GM18508 (cell line): ENCODE measurements around the gene LGALS9.
"Not testable (repeated sequence)": the region's sequence is repeated elsewhere in the genome, so short reads cannot be mapped to it uniquely, and the experiment has no call there.

Source experiments
- ATAC-seq: cut with Tn5 transposase; IDR thresholded peaks from one replicate; pipeline ENCODE4 v1.9.1; 2021; ENCODE audit warnings: moderate number of reproducible peaks; ENCODE audit not compliant: insufficient read depth, unreplicated experiment

Gene LGALS9

GRCh38 chr17:27670791-27671590 lies 40.0 kb downstream of the LGALS9 start:
- no peak for ATAC-seq

- no peak for ATAC-seq
Observed at GRCh38 chr17:27671591-27671910, 40.6 kb downstream of the LGALS9 start.

- not testable (repeated sequence) for ATAC-seq
Observed at GRCh38 chr17:27671977-27672480, 41.0 kb downstream of the LGALS9 start.

GRCh38 chr17:27674335-27674734 lies 43.3 kb downstream of the LGALS9 start:
- no peak for ATAC-seq

GRCh38 chr17:27677191-27677590 lies 46.2 kb downstream of the LGALS9 start:
- no peak for ATAC-seq

GRCh38 chr17:27686322-27686721 lies 55.3 kb downstream of the LGALS9 start:
- ATAC-seq = not testable (repeated sequence)

GRCh38 chr17:27690882-27691281 lies 59.9 kb downstream of the LGALS9 start:
- ATAC-seq = no peak

- ATAC-seq = not testable (repeated sequence)
Observed at GRCh38 chr17:27695254-27695814, 64.3 kb downstream of the LGALS9 start.
